ENCODE data around the gene HMGXB3.

HMGXB3 gene

GRCh38 chr5:150052956-150053712 is 52.6 kb downstream of the HMGXB3 start:
- no peak for DNase-seq

GRCh38 chr5:150053713-150054392 is 53.3 kb downstream of the HMGXB3 start:
- no peak for DNase-seq

GRCh38 chr5:150054569-150054968 is 54.0 kb downstream of the HMGXB3 start:
- no peak for DNase-seq

GRCh38 chr5:150055326-150056074 is 55.0 kb downstream of the HMGXB3 start:
- no peak for DNase-seq

GRCh38 chr5:150056075-150056443 is 55.5 kb downstream of the HMGXB3 start:
- no peak for DNase-seq

GRCh38 chr5:150057052-150057451 is 56.5 kb downstream of the HMGXB3 start:
- no peak for DNase-seq

GRCh38 chr5:150057511-150057910 is 57.0 kb downstream of the HMGXB3 start:
- no peak for DNase-seq

- DNase-seq = no peak
These were observed 57.5 kb downstream of the HMGXB3 start for GRCh38 chr5:150057996-150058395.

- DNase-seq = no peak
These were observed 58.1 kb downstream of the HMGXB3 start for GRCh38 chr5:150058480-150059126.

GRCh38 chr5:150059623-150060022 is 59.1 kb downstream of the HMGXB3 start:
- DNase-seq = no peak

- DNase-seq = no peak
These were observed 59.9 kb downstream of the HMGXB3 start for GRCh38 chr5:150060471-150060870.

- no peak for DNase-seq
These were observed 61.0 kb downstream of the HMGXB3 start for GRCh38 chr5:150061538-150061995.

GRCh38 chr5:150062216-150062922 is 61.8 kb downstream of the HMGXB3 start:
- DNase-seq = no peak

- no peak for DNase-seq
These were observed 63.1 kb downstream of the HMGXB3 start for GRCh38 chr5:150063638-150064037.

- DNase-seq = no peak
These were observed 64.2 kb downstream of the HMGXB3 start for GRCh38 chr5:150064681-150065220.

GRCh38 chr5:150065346-150065745 is 64.8 kb downstream of the HMGXB3 start:
- DNase-seq = no peak

GRCh38 chr5:150065886-150066285 is 65.3 kb downstream of the HMGXB3 start:
- no peak for DNase-seq

GRCh38 chr5:150066436-150066835 is 65.9 kb downstream of the HMGXB3 start:
- DNase-seq = no peak

GRCh38 chr5:150066901-150067396 is 66.4 kb downstream of the HMGXB3 start:
- DNase-seq = no peak

- DNase-seq = no peak
These were observed 66.9 kb downstream of the HMGXB3 start for GRCh38 chr5:150067405-150067960.

GRCh38 chr5:150068071-150068470 is 67.5 kb downstream of the HMGXB3 start:
- no peak for DNase-seq

- DNase-seq = no peak
These were observed 67.9 kb downstream of the HMGXB3 start for GRCh38 chr5:150068472-150068871.
